Stimulated activated CD4-positive, alpha-beta T cell treated with anti-CD3 and anti-CD28 coated beads, Interleukin-15, amount 100 ng/mL, for 1 hour (primary cell): Measurements from ENCODE around the gene RELB.
A peak's percentile ranks its signal among the peaks of the same experiment; 100 is the strongest.
"Not testable (repeated sequence)": the region's sequence is repeated elsewhere in the genome, so short reads cannot be mapped to it uniquely, and the experiment has no call there.

ENCODE experiments used
- DNase-seq, 2 donors: peaks; one replicate each; pipeline ENCODE4 v3.0.0-alpha.2; 2020; ENCODE audit warnings: low read depth in 1 of 2, low spot score in 1 of 2

RELB gene

GRCh38 chr19:44987148-44987675 is 14.1 kb upstream of the RELB start:
- DNase-seq: no peak

DNA sequence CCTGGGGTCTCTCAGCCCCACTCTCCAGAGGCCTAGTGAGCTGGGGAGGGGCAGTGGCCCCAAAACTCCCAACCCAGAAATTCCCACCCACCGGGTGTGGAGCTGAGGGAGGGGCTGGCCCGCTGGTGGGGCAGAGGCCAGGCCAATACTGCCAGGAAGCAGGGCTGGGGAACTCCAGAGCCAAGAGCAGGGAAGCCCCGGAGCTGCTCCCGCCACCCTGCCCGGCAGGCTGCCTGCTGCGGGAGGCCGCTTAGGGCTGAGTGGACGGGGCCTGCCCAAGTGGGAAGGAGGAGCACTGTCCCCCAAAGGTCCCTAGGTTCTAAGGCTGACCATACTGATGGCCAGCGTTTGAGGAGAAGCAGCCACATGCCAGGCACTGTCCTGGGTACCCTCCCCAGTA is 13.0 kb upstream of the RELB start:
- no peak for DNase-seq

DNA sequence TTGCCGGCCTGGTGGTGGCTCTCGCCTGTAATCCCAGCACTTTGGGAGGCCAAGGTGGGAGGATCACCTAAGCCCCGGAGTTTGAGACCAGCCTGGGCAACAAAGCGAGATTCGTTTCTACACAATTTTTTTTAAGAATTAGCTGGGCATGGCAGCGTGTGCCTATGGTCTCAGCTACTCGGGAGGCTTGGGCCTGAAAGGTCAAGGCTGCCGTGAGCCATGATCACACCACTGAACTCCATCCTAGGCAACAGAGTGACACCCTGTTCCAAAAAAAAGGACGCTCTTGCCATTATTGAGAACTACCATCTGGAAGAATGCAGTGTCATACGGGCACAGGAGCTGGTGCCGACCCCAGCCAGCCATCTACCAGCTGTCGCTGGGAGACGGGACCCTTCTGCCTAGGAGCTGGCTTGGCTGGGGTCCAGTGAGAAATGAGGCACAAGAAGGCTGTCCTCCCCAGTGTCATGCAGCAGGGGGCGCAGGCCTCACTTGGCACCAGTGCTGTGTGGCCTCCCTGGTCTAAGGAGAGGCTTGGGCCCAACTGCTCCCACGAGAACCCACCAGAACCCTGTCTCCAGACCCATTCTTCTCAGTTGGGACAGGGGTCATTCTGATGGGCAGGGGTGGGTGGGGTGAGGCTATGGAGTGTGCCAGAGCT is 12.2 kb upstream of the RELB start:
- peak; percentile 35 to 55 for DNase-seq

- no peak for DNase-seq
These were observed 10.8 kb upstream of the RELB start for GRCh38 chr19:44990459-44990858.

- DNase-seq: no peak
These were observed 10.3 kb upstream of the RELB start for GRCh38 chr19:44990966-44991365.

- no peak for DNase-seq
These were observed 8.7 kb upstream of the RELB start for GRCh38 chr19:44992336-44993163.

DNA sequence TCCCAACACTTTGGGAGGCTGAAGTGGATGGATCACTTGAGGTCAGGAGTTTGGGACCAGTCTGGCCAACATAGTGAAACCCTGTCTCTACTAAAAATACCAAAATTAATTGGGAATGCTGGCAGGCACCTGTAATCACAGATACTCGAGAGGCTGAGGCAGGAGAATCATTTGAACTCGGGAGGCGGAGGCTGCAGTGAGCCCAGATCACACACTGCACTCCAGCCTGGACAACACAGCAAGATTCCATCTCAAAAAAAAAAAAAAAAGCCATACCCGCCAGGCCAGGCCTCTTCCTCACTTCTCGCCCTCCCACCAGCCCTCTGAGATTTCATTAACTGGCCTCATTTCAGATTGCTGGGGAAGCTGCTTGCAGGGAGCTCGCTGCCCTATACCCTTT is 7.7 kb upstream of the RELB start:
- DNase-seq: no peak

GRCh38 chr19:44993926-44994537 is 7.2 kb upstream of the RELB start:
- no peak for DNase-seq

DNA sequence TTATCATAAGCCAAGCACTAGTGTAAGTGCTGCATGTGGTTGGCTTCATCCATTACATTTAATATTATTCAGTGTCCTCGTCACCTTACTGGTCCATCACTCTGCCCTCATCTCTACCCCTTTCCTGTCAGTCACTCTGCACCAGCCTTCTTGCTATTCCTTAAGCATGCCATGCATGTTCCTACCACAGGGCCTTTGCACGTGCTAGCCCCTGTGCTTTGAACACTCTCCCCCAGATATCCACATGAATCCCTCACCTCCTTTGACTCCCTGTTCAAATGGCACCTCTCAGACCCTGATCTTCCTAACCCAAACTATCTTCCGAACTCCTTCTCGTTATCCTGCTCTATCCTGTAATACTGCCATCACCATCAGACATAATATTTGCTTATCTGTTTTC is 3.2 kb upstream of the RELB start:
- no peak for DNase-seq

DNA sequence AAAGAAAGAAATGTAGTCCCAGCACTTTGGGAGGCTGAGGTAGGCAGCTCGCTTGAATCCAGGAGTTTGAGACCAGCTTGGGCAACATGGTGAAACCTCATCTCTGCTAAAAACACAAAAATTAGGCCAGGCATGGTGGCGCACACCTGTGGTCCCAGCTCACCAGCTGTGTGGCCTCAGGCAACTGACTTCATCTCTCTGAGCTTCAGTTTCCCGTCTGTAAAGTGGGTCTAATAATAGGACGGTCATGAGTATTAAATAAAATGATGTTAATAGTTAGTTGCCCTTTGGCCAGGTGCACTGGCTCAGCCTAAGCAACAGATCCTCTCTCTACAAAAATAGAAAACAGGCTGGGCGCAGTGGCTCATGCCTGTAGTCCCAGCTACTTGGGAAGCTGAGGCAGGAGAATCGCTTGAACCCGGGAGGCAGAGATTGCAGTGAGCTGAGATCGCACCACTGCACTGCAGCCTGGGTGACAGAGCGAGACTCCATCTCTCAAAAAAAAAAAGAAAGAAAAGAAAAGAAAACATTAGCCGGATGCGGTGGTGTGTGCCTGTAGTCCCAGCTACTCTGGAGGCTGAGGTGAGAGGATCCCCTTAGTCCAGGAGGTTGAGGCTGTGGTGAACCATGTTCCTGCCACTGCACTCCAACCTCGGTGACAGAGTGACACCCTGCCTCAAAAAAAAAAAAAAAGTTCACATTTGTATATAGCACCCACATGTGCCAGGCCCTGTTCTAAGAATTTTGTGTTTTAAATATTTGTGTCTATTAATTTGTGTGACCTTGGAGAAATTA is 1.9 kb upstream of the RELB start:
- not testable (repeated sequence) for DNase-seq

DNA sequence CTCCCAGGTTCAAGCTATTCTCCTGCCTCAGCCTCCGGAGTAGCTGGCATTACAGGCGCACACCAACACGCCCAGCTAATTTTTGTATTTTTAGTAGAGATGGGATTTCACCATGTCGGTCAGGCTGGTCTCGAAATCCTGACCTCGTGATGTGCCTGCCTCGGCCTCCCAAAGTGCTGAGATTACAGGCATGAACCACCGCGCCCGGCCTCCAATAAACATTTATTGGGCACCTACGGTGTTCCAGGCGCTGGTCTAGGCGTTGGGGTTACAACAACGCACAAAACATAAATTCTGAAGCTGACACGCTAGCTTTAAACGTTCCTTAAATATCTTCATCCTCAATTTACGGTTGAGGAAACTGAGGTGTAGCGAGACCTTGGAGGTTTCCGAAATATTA is 599 bp upstream of the RELB start:
- not testable (repeated sequence) for DNase-seq

- no peak for DNase-seq
These were observed 2.2 kb downstream of the RELB start for GRCh38 chr19:45003485-45003884.

DNA sequence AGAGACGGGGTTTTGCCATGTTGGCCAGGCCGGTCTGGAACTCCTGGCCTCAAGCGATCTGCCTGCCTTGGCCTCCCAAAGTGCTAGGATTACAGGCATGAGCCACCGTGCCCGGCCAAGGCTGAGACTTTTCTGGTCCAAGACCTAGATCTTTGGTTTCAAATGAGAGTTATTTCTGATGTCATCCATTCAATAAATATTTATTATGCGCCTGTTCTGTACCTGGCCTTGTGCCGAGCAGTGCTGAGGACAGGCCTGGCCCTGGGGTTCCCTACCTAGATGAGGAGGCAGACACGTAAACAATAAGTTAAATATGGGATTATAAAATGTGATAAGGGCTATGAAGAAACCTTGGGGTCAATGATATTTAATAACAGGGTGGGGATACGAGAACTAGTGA is 4.5 kb downstream of the RELB start:
- DNase-seq: no peak

DNA sequence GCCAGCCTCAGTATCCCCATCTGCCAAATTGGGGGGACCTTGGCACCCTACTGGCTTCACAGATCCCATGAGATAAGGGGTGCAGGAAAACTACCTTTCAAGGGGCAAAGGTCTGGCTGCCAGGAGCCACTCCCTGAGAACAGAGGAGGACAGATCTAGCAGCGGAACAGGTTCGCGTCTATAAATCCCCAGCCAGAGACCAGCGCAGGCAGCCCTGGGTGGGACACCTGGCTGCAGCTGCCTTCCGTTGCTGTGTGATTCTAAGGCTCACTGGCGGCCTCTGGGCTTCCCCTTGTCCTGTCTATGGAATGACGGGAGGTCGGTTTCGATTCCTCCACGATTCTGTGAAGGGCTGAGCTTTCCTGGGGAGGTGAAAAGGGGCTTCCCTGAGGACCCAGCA is 7.3 kb downstream of the RELB start:
- no peak for DNase-seq

DNA sequence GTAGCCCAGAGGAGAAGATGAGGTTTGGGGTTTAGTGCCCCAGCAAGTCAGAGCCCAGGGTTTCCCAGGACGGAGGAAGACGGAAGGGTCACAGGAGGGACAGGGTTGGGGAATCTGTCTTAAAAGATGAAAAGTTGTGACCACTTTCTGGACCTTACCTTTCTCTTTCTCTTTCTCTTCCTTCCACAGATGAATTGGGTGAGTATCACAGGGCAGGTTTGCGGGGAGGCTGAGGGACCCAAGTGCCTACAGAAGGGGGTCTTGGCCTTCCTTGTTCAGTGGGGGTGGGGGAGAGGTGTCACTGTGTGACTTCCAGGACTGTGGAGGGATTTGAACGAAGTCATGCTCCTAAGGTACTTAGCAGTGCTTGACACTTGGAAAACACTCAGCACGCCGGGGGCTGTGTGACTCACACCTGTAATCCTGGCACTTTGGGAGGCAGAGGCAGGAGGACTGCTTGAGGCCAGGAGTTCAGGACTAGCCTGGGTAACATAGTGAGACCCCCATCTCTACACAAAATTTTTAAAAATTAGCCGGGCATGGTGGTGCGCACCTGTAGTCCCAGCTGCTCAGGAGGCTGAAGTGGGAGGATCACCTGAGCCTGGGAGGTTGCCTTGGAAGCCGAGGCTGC is 8.5 kb downstream of the RELB start:
- DNase-seq: no peak

- DNase-seq: no peak
These were observed 9.0 kb downstream of the RELB start for GRCh38 chr19:45010306-45010705.

DNA sequence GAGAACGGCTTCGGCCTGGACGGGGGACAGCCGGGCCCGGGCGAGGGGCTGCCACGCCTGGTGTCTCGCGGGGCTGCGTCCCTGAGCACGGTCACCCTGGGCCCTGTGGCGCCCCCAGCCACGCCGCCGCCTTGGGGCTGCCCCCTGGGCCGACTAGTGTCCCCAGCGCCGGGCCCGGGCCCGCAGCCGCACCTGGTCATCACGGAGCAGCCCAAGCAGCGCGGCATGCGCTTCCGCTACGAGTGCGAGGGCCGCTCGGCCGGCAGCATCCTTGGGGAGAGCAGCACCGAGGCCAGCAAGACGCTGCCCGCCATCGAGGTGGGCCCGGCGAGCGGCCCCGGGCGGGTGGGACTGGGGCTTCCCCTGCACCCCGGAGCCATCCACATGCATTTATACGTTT is 10.7 kb downstream of the RELB start:
- DNase-seq: no peak

- peak; percentile 29 to 31 for DNase-seq
These were observed 15.4 kb downstream of the RELB start for GRCh38 chr19:45016388-45017314.

- no peak for DNase-seq
These were observed 17.9 kb downstream of the RELB start for GRCh38 chr19:45019187-45019586.

DNA sequence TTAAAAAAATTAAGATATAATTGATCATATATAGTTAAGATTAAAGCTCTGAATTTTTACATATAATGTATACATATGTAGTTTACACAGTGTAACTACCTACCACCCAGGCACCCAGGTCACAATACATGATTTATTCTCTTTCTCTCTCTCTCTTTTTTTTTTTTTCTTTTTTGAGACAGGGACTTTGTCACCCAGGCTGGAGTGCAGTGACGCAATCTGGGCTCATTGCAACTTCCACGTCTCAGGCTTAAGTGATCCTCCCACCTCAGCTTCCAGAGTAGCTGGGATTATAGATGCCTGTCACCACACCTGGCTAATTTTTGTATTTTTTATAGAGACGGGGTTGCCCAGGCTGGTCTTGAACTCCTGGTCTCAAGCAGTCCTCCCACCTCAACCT is 18.8 kb downstream of the RELB start:
- no peak for DNase-seq
